ACC112 (cell line): ENCODE data around the gene ANKRD62.
"Not testable (repeated sequence)": the region's sequence is repeated elsewhere in the genome, so short reads cannot be mapped to it uniquely, and the experiment has no call there.

Experiments used
- H2AFZ ChIP-seq: fragments of 200-600 bp; sonication (generic); one replicate; pipeline ENCODE4 v1.6.0; 2017; ENCODE audit warnings: antibody characterized with exemption, low read length; ENCODE audit not compliant: unreplicated experiment
- H3K27ac ChIP-seq: fragments of 200-600 bp; sonication (generic); 2 replicates; pipeline ENCODE4 v1.5.1; 2014; ENCODE audit warnings: low read depth, mild to moderate bottlenecking, antibody characterized with exemption, low read length, moderate library complexity
- H3K27me3 ChIP-seq: fragments of 200-600 bp; sonication (generic); 2 replicates; pipeline ENCODE4 v1.6.1; 2014; ENCODE audit warnings: mild to moderate bottlenecking, antibody characterized with exemption, low read length, moderate library complexity, mixed read lengths; ENCODE audit not compliant: insufficient read depth
- H3K36me3 ChIP-seq: fragments of 200-600 bp; sonication (generic); 2 replicates; pipeline ENCODE4 v1.6.1; 2016; ENCODE audit warnings: mild to moderate bottlenecking, antibody characterized with exemption, low read length, moderate library complexity, mixed read lengths; ENCODE audit not compliant: insufficient read depth
- H3K4me1 ChIP-seq: fragments of 200-600 bp; sonication (generic); one replicate; pipeline ENCODE4 v1.6.1; 2016; ENCODE audit warnings: low read length, mixed read lengths; ENCODE audit not compliant: insufficient read depth, unreplicated experiment, control insufficient read depth
- H3K4me3 ChIP-seq: fragments of 200-600 bp; sonication (generic); 2 replicates; pipeline ENCODE4 v1.5.1; 2014; ENCODE audit warnings: mild to moderate bottlenecking, low read depth, low read length
- H3K79me2 ChIP-seq: fragments of 200-600 bp; sonication (generic); one replicate; pipeline ENCODE4 v1.6.0; 2016; ENCODE audit warnings: low read length; ENCODE audit not compliant: control insufficient read depth, unreplicated experiment, insufficient read depth

The ANKRD62 gene

DNA sequence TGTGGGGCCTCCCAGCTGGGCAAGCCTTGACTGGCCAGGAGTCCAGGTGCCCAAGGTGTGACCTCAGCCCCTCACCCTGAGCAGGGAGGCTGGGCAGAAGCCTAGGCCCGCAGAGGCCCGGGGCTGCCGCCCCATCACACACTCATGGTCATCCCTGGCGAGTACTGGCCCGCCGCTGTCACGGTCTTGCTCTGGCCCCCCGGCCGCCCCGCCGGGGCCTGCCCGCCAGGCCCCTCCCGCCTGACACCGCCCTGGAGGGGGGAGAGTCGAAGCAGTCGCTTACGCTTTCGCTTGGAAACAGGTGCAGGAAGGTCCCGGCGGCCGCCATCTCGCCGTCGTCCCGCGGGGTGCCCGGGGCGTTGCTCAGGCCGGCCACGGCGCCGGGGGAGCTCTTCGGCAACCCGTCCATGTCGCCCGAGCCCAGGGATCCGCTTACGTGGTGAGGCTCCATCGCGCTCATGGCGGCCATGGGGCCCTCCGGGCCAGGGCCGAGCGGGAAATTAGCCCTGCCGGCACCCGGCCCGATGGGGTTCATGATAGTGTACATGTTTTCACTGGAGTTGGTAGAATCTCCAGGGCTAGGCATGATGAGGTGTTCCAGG, 26.6 kb upstream of the ANKRD62 start:
- no peaks in the 10 kb centered on the region for H3K79me2 ChIP-seq
- peaks cover 2% of the 10 kb centered on the region for H3K4me1 ChIP-seq
- H3K27ac ChIP-seq: no peak overlapping the region
- H3K4me3 ChIP-seq: no peak overlapping the region
- H3K36me3 ChIP-seq: no peaks in the 10 kb centered on the region
- no peak overlapping the region for H2AFZ ChIP-seq
- no peaks in the 10 kb centered on the region for H3K27me3 ChIP-seq

DNA sequence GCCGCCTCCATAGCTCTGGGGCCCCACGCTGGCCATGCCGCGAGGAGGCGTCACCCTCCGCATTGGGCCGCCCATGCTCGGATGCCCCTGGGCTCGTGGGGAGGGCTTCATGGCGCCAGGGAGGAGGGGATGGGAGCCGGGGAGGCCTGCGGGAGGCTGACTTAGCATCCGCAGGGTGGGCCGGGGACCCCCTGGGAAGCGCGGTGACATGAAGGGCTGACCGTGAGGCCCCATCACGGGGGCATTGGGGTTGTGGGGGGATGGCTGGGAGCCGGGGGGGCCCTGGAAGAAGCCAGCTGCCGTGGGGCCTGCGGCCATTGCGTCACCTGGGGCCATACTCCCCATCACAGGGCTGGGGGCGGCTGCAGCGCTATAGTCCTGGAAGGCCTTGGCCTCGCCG, 26.0 kb upstream of the ANKRD62 start:
- Histone ChIP-seq H3K4me3 (no peak overlapping the region), H2AFZ (no peak overlapping the region), H3K4me1 (peaks cover 2% of the 10 kb centered on the region), H3K27me3 (no peaks in the 10 kb centered on the region), H3K27ac (no peak overlapping the region), H3K79me2 (no peaks in the 10 kb centered on the region), H3K36me3 (no peaks in the 10 kb centered on the region)

DNA sequence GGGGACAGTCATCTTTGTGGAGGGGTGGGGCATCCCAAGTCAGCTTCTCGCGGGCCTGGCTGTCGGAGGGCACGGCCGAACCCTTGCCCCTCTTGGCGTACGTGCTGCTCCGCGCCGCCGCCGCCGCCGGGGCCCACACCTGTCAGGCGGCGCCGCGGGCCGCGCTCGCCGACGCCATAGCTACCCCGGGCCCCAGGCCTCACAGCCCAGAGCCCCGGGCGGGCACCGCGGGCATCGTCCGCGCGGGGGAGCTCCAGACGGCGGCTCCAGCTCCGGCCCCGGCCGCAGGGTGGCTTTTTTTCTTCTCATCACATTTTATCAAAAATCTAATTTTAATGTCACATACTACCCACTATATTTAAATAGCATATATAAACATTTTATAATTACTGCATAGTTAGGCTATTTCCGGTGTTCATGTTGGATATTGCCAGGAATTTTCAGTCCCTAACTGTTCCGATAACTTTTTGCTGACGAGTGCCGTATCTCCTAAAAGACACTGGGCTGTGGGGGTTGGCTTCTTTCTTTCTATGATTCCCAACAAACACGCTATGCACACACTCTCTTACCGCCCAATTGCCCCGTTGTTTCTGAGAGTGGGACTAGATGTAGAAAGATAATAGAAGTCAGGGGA, 25.2 kb upstream of the ANKRD62 start:
- H3K4me3 ChIP-seq: peak overlapping the region; percentile 62
- not testable (repeated sequence) for H3K27me3 ChIP-seq, H3K4me1 ChIP-seq, H3K36me3 ChIP-seq, H3K79me2 ChIP-seq
- H3K27ac ChIP-seq: peak overlapping the region; percentile 39; the same call in 1 of the 2 replicates
- peak overlapping the region; percentile 89 for H2AFZ ChIP-seq

DNA sequence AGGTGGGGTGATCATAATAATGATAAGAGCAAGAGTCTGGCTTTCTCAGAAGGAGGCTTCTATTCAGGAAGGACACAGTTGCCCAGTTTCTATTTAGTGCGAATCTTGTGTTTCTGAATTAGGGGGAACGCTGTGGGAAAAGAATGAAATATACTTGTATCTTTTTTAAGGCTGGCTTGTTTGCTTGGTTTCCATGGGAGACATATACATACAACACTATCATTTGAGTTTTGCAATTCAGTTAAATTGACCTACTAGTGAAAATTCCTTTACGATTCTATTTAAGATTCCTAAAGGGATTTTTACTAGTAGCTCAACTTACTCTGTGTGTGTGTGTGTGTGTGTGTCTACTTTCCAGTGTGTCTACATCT, 24.7 kb upstream of the ANKRD62 start:
- peak overlapping the region; percentile 39; the same call in 1 of the 2 replicates for H3K27ac ChIP-seq
- H3K4me3 ChIP-seq: peak overlapping the region; percentile 62
- no peaks in the 10 kb centered on the region for H3K27me3 ChIP-seq
- peak overlapping the region; percentile 89 for H2AFZ ChIP-seq
- H3K4me1 ChIP-seq: peaks cover 2% of the 10 kb centered on the region
- H3K36me3 ChIP-seq: no peaks in the 10 kb centered on the region
- no peaks in the 10 kb centered on the region for H3K79me2 ChIP-seq

DNA sequence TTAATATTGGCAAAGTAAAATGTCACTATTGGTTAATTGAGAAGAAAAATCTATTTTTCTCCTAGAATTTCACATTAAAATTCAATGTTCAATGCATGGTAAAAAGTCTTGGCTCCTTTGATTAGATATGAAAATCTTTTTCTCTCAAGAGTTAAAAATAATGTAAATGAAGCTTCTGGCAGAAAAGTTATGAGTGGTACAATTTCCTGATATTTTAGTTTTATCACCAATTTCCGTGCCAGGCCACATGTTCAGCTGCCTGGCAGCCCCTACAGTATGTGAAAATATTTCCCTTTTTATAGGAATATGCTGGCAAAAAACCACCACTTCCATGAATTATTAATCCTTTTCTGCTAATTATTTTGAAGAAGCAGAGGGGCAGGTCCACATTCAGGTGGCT, 22.6 kb upstream of the ANKRD62 start:
- not testable (repeated sequence) for H3K79me2 ChIP-seq, H3K4me1 ChIP-seq, H3K36me3 ChIP-seq, H3K27me3 ChIP-seq, H3K4me3 ChIP-seq, H3K27ac ChIP-seq, H2AFZ ChIP-seq

DNA sequence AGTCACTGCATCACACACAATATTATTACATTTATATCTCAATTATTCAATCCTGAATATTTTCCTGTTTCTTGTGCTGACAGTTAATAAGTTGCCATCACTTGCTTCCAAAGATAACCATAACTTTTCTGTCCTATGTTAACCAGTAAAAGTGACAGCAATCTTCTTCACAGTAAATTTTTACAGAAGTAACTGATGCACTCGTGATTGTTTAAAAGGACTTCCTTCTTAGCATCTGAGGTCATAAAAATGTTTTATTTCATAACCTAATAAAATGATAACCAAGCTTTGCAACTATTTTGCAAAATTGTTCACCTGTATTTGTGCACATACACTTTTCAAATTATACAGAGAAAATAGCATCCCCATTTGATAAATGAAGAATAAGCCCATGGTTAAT, 20.6 kb upstream of the ANKRD62 start:
- Histone ChIP-seq H3K79me2 (no peaks in the 10 kb centered on the region), H3K4me3 (no peak overlapping the region), H3K4me1 (peaks cover 5% of the 10 kb centered on the region), H3K27ac (no peak overlapping the region), H3K36me3 (no peaks in the 10 kb centered on the region), H2AFZ (no peak overlapping the region), H3K27me3 (no peaks in the 10 kb centered on the region)

DNA sequence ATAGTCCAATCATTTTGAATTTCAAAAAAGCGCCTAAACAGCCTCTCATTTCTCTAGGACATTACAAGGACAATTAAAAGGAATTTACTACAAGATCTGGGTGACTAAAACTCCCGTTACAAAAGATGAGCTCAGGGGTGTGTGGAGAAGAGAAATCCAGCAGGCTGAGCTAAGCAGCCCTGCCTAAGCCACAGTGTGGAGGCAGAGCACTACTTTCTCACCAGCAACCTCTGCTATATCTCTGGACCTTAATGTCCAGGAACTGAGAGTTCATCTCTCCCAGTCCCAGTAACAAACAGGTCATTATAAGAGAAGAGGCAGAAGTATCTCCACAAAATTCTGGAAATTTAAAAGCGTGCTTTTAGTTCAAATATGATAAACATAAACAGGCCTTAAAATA, 18.9 kb upstream of the ANKRD62 start:
- no peak overlapping the region for H2AFZ ChIP-seq
- H3K4me1 ChIP-seq: peaks cover 6% of the 10 kb centered on the region
- H3K4me3 ChIP-seq: no peak overlapping the region
- H3K27me3 ChIP-seq: no peaks in the 10 kb centered on the region
- no peaks in the 10 kb centered on the region for H3K79me2 ChIP-seq
- no peak overlapping the region for H3K27ac ChIP-seq
- no peaks in the 10 kb centered on the region for H3K36me3 ChIP-seq

DNA sequence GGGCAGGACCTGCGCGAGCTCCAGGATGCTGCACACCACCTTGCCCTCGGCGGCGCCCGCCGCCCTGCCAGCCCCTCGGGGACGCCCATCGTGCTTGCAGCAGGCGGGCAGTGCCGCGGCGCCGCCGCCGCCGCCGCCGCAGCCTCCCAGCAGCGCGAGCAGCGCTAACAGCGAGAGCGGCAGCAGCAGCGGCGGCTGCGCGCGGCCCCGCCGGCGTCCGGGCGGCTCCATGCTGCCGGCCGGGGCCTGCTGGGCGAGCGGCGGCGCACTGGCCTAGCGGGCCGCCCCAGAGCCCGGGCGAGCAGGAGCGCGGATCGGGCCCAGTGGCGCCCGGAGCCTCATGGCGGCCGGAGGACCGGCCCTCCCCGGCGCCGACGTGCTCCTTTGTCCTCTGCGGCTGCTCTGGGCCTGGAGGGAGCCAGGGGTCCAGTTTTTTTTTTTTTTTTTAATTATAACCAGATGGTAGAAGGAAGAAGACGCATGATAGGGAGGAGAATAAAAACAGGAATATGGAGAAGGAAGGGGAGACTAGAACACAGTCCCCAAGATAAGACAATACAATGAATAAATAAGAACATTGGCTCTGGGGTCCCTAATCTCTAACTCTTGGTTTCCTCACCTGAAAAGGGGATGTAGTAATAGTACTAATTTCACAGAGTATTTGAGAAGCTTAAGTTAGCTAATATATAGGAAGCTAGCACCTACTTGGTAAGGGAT, 17.1 kb upstream of the ANKRD62 start:
- Histone ChIP-seq H3K4me3 (peak overlapping the region; percentile 63), H2AFZ (peak overlapping the region; percentile 93), H3K27me3 (no peaks in the 10 kb centered on the region), H3K27ac (no peak overlapping the region), H3K79me2 (no peaks in the 10 kb centered on the region), H3K4me1 (peaks cover 12% of the 10 kb centered on the region), H3K36me3 (no peaks in the 10 kb centered on the region)

DNA sequence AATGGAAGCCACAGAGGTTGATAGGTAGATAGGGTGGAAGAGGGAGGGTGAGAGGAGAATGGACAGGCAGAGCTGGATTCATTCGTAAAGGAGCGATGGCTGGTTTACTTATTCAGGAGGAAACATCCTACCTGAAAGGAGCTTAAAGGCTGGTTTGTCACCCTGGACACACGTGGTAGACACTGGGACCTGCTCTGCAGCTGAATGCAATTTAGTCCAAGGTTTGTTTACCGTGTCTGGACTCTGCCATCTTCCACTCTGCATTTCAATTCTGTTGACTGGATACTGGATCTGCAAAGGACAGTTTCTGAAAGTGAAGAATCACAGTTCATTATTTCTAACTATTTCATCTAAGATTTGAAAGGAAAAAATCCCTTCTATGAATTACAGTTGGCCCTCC, 15.6 kb upstream of the ANKRD62 start:
- not testable (repeated sequence) for H3K79me2 ChIP-seq, H2AFZ ChIP-seq, H3K27me3 ChIP-seq, H3K36me3 ChIP-seq, H3K4me3 ChIP-seq, H3K27ac ChIP-seq
- H3K4me1 ChIP-seq: peaks cover 12% of the 10 kb centered on the region

DNA sequence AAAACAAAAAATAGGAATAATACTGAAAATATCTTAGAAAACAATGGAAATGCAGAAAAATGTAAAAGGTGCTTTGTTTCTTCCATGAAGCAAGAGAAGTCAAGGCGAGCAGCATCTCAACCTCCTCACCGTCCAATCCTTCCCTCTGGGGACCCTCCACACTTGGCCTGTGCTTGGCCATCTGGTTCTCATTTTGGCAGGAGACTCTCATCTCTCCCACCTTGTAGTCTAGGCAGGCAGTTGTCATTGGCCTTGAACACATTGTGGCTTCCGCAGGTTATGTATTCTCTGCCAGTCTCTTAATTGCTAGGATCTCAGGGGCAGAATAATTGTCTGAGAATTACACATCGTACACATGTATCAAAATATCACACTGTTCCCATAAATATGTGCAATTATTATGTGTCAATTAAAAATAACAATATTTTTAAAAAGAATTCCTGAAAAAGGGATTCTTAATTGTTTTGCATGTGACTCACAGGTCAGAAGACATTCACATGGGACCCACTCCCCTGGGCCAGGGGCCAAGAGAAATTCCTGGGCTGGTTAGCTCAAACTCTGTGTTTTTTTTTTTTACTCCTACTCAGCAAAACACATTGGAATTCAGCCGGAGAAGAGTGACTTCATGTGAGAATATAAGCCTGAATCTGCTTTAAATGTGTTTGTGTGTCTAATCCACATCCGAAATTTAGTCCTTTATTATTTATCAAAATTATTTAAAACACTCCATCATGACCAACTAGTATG, 14.0 kb upstream of the ANKRD62 start:
- Histone ChIP-seq H3K36me3 (no peaks in the 10 kb centered on the region), H3K79me2 (no peaks in the 10 kb centered on the region), H2AFZ (peak overlapping the region; percentile 14), H3K4me3 (no peak overlapping the region), H3K27ac (peak overlapping the region; percentile 14; the same call in 1 of the 2 replicates), H3K4me1 (peaks cover 12% of the 10 kb centered on the region), H3K27me3 (no peaks in the 10 kb centered on the region)
